ENCODE measurements around the gene PIGU.
"Not testable (repeated sequence)": the region's sequence is repeated elsewhere in the genome, so short reads cannot be mapped to it uniquely, and the experiment has no call there.

Gene PIGU, protein sequence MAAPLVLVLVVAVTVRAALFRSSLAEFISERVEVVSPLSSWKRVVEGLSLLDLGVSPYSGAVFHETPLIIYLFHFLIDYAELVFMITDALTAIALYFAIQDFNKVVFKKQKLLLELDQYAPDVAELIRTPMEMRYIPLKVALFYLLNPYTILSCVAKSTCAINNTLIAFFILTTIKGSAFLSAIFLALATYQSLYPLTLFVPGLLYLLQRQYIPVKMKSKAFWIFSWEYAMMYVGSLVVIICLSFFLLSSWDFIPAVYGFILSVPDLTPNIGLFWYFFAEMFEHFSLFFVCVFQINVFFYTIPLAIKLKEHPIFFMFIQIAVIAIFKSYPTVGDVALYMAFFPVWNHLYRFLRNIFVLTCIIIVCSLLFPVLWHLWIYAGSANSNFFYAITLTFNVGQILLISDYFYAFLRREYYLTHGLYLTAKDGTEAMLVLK

DNA sequence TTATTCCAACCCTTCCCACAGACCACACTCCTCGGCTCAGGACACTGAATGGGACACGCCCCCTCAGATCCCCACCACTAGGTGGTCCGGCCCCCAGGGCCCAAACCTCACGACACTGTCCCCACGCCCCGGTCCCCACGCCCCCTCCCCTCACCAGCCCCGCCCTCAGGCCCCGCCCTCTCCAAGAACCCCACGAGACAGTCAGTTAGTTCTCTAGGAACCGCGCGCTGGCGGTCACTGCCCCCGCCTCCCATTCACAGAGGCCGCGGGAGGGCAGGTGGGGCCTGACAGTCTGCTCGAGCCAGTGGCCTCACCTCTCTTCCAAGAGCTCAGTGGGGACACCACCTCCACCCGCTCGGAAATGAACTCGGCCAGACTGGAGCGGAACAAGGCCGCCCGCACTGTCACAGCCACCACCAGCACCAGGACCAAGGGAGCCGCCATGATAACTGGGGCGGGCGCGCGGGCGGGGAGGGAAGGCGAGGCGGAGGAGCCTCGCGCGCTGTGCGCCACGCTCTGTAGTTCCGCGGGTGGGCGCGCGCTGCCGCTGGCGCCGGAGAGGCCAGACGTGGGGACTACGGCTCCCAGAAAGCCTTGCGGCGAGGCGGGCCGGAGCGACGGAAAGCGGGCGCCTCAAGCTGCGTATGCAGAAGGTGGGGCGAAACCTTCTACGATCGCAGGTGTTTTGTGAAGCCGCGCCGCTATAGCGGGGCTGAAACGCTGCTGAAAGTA lies at the start of gene PIGU:
Gene PIGU, minus strand, starts transcription at position 451 of the 732 bp plus-strand sequence. Its CDS starts 7 bp downstream, at position 444.
- DNase-seq: peak; percentile 94 to 95

DNA sequence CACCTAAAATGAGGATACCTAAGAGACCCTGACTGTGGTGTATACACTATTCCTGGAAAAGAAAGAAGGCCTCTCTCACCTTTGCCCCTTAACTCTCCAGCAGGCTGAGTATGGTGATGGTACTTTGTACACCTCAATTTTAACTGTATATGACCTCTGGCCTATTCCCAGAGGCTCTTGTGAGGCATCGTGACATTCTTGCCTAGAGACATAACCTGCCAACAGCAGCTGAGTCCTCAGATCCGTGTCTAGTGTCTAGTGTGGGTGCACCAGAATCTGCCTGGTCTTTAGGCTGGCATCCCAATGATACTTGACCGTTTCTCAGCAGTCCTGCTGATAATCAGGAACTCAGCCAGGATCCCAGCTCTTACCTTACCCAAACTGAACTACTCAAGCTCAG lies 47.3 kb upstream of the PIGU start:
- DNase-seq: no peak

DNA sequence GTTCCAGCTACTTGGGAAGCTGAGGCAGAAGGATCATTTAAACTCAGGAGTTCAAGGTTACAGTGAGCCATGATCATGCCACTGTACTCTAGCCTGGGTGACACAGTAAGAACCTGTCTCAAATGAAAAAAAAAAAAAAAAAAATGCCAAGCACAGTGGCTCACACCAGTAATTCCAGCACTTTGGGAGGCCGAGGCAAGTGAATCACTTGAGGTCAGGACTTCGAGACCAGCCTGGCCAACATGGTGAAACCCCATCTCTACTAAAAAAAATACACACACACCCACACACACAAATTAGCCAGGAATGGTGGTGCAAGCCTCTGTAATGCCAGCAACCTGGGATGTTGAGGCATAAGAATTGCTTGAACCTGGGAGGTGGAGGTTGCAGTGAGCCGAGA lies 45.7 kb upstream of the PIGU start:
- not testable (repeated sequence) for DNase-seq

DNA sequence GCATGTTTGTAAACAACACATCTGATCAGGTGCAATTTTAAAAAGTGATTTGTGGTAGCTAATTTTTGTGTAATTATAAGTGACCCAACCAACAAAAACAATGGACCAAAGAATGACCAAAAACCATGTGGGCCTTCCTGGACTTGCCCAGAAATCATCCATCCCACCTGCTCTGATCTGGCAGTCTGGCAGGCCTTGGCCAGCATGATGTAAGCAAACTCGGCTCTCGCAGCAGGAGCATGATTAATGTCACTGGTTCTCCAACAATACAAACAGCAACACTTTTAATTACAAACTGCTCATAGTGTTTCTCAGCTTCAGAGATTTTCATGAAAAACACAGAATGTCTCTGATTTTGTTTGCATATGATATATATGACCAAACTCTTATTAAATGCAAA lies 43.4 kb upstream of the PIGU start:
- DNase-seq: no peak

DNA sequence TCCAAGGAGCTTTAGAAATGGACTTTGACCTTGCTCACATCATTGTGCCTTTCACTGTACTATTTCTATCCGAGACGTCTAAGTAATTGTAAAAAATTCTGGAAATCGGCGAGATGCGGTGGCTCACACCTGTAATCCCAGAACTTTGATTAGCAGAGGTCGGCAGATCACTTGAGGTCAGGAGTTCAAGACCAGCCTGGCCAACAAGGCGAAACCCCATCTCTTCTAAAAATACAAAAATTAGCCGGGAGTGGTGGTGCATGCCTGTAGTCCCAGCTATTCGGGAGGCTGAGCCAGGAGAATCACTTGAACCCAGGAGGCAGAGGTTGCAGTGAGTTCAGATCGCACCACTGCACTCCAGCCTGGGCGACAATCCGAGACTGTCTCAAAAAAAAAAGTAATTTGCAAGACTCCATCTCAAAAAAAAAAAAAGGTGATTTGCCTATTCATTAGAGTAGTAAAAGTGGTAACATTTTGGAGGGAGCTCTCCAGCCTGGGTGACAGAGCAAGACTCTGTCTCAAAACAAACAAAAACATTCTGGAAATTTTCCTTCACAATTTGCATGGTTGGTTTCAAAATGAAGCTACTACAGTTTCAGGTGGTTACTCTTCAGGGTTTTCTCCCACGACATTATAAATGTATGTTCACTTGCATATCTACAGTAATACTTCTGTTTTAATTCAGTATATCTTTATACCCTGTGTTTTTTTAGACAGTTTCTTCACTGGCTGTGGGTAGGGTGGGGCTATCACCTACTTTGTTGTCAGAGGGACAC lies 42.5 kb upstream of the PIGU start:
- DNase-seq: not testable (repeated sequence)

DNA sequence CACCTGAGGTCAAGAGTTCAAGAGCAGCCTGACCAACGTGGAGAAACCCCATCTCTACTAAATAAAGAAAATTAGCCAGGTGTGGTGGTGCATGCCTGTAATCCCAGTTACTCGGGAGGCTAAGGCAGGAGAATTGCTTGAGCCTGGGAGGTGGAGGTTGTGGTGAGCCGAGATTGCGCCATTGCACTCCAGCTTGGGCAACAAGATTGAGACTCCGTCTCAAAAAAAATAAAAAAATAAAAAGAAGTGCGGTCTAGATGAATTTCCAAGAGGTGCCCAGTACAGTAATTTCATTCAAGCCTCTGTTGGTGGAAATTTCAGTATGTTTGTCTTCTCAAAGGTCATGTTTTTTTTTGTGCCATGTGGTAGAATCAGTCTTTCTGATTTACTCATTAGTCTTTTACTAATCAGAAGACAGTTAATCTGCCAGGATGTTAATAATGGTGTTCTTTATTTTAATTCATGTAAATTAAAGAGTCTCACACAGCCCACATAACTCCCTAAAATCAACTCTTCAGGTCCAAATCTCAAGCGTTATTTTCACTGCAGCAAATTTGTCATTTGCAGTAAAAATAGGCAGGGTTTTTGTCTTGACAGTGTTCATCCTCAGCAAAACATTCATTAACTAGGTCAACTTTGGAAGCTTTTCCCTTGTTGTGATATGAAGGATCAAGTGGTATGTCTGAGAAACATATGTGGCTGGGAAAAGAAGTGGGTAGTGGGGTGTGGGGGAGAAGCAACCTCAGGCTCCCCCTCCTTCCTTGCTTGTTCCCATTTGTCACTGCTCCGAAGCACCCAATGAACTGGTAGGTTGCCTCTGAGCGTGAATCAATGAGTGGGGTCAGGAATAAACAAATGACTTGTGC lies 40.6 kb upstream of the PIGU start:
- DNase-seq: no peak

DNA sequence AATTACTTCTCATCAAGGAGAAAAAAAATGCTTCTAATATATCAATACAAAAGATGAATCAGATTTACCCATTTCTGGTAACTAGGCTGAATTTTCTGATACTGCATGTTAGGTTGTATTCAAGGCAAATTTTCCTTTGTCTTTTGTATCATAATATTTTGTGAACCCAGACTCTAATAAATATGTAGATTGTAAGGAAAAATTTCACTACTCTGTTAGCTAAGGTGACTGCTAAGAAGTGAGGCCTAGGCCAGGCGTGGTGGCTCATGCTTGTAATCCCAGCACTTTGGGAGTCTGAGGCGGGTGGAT lies 40.0 kb upstream of the PIGU start:
- no peak for DNase-seq

DNA sequence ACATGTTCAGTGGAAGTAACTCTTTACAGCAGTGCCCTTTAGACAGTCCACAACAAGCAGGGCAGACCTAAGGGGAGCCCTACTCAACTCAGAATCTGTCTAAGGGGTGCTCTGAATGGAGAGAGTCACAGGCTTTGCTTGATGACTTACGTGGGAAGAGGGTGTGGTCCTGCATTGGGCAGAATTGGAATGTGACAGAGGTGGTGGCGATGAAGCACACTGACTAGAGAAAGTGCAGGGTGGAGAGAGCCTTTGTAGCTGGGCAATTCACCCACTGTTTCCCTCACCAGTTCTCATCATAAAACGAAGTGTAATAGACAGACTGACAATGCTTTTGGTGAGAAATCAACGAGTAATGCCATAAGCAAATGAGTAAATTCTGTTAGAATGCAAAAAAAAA lies 38.5 kb upstream of the PIGU start:
- DNase-seq: no peak

DNA sequence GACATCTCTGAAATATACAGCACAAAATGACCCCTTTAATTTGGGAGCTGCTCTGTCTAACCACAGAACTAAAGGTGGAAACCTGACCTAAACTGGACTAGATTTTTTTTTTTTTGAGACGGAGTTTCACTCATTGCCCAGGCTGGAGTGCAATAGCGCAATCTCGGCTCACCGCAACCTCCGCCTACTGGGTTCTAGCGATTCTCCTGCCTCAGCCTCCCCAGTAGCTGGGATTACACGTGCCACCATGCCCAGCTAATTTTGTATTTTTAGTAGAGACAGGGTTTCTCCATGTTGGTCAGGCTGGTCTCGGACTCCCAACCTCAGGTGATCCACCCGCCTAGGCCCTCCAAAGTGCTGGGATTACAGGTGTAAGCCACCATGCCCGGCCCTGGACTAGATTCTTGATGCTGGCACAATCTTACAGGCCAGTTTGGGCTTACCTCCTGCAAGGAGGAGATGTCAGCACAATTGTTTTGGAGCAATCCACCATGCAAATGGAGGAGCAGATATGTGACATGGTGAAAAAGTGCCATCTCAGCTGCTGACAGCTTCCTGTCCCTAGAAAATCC lies 37.1 kb upstream of the PIGU start:
- DNase-seq: not testable (repeated sequence)

DNA sequence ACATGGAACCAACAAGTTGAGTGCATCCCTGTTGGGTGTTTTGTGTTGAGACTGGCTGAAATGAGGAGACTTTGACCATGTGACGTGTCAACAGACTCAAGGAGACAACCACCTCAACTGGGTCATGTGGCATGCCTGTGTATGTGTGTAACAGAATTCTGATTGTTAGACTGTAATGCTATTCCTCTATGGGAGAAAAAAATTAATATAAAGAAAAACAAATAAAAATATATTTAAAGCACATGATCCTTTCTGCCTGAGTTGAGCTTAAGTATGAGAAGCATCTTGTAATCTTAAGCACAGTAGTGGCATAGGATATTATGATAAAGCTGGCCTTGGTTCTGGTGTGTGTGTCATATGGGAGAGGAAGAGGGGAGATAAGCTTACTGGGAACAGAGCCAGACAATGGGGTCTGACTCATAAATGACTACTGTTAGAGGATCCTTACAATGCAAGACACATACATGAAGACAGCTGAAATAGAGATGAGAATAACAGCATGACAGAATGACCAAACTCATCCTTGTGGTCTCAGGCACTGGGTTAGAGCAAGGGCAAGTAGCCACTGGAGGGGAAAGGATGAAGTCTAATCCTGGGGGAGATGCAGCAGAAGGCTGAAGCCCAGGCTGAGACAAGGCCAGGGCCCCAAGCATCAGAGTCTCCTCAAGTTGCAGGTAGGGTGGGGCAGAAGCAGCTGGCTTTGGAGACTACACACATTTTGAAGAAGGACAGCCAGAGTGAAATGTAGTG lies 36.5 kb upstream of the PIGU start:
- DNase-seq: peak; percentile 9 to 18

DNA sequence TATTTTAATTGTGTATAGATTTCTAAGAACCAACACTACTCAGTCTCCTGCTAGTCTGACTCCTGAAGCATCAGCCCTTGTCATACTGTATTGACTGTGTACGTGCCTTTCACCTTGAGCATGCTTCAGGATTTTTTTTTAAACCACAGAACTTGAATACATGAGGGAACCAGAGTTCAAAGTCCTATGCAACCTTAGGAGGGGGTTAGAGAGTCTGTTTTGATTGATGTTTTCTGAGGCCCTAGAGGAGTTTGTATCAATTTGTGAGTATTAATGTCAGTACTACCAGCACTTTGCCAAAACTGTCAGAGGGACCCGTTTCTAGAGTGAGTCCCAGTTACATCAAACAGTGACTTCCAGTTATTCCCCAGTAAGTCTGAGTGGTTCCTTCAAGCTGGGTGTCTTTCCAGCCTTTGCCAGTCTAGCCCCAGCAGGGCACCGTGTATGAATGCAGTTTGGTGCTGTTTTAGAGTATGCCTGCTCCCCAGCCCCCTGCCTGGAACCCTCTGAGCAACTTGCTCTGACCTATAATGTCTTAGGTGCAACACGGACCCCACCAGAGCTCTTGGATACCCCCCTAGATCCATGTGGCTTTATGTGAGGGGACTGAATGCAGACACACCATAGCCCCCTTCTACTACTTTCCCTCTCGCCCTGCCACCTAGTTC lies 35.8 kb upstream of the PIGU start:
- DNase-seq: no peak

DNA sequence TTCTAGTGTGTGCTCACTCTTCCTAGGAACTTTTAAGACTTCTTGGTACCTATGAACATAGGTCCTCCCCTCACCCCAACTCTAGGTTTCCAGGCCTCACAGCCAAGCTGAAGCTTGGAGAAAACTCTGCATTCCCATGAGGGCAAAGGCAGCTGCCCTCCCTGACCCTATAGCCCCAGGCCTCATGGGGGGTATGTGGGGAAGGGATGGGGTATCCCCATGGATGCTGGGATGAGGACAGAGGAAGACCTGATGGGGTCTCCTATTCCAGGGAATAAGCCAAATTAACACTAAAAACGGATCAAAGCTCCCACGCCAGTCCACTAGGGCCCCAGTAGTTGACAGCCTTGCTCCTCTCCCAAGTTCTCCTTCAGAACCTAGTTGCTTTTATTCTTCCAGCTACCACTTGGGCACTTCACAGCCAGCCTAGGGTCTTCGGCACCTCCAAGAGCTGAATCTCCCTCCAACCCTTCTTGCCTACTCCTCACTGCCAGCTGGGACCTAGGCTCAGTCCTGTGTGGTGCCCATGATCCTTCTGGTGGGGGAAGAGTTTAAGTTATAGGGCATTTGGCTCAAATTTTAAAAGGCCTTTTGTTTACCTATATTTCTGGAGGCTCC lies 35.0 kb upstream of the PIGU start:
- DNase-seq: no peak

DNA sequence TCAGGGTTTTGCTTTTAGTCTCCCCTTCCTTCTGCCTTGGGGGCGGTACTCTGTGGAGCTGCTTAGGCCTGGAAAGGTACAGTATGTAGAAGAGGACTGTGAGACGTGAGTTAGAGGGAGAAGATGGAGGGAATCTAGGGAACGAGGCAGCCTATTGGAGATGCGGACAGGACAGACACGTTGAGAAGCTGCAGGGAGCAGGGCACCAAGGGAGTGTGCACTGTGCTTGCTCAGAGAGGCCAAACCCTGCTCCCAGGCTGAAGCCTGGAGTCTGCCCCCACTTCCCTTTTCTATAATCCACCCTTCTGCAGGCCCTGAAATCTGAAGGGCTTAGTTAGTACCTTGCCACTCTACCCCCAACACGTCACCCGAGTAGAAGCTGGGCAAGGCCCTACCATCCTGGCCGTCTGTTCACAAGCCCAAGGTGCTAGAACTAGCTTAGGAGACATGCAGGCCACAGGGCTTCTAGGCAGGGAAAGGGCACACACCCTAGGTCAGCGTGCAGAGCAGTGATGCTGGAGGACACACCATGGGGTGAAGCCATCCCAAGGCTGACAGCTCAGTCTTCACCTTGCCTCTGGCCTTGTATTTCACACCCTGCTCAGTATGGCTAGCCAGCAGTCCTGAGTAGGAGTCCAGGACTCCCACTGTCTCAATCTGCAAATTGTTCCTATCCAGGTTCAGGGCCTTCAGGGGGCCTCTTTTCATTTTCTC lies 34.1 kb upstream of the PIGU start:
- DNase-seq: no peak

DNA sequence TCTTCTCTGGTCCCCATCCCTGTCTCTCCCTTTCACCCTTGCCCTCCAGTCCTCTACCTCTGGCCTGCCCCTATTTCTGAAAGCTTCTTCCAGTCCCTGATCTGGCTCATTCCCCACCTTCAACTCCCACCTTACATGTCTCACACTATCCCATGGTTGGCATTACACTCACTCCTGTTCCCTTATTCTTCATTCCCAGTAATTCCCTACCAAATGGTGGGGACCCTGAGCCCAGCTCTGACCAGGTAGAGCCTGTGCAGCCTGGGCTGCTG lies 33.6 kb upstream of the PIGU start:
- no peak for DNase-seq

DNA sequence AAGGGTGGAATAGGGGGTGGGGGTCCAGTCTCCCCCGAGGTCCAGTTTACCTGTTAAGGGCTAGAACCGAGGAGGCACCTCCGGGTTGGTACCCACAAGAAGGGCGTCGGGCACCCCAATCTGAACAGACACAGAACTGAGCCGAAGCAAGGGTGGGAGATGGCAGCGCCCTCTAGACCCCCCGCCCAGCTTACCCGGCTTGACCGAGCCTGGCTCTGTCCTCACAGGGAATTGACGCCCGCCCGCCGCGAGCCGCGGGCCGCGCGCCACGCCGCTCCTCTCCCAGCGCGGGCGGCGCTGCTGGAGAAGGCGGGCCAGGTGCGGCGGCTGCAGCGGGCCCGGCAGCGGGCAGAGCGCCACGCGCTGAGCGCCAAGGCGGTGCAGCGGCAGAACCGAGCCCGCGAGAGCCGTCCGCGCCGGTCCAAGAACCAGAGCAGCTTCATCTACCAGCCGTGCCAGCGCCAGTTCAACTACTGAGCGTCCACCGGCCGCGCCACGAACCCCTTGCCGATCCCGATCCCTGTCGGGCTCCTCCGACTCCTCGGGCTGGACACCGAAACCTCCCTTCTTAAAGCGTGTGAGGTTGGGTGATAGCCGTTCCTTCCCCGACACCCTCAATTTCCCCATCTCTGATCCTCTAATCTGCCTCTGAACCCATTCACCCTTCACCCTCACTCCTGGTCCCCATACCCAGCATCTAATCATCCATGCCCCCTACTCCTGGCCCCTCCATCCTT lies 33.1 kb upstream of the PIGU start:
- peak in 1 of 2 donors; percentile 65 for DNase-seq

DNA sequence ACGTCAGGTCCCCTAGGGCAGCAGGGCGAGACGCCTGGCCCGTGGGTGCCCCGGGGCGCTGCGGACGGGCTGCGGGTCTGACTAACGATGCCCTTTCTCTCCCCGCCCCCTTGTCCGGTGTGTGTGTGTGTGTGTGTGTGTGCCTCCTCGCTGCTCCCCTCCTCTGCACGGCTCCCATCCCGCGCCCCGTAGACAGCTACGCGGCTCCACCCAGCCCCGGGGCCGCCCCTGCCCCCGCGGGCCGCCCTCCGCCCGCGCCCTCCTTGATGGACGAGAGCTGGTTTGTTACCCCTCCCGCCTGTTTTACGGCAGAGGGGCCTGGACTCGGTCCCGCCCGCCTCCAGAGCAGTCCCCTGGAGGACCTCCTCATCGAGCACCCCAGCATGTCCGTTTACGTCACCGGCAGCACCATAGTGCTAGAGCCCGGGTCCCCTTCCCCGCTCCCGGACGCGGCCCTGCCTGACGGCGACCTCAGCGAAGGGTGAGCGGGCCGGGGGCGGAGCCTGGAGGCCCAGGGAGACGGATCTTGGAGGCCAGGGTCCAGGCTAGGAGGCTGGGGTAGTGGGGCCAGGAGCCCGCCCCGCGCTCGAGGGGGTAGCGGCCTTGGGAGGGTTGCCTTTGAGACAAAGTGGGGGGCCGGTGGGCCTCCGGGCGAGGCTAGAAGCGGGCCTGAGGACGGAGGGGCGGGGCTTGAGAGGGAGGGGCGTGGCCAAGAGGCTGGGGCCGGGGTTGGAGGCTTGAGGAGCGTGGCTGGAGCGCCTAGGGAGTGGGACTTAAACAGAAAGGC lies 32.3 kb upstream of the PIGU start:
- peak; percentile 72 to 75 for DNase-seq

DNA sequence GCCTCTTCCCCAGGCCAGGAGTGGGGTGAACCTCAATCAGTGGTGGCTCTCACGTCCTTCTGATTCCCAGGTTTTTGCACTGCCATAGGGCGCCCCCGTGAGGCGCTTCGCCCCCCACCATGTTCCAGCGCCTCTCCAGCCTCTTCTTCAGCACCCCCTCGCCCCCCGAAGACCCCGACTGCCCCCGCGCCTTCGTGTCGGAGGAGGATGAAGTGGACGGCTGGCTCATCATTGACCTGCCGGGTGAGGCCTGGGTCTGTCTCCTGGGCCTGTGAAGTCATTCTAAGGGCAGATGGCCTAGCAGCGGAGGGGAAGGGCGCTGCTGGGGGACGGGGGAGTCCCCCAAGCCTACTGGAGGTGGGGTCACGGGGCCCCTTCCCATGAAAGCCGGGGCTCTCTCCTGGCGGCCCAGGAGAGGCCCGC lies 31.7 kb upstream of the PIGU start:
- DNase-seq: peak; percentile 44 to 54
